H9 (cell line): ENCODE data around the gene KIAA1671. TPM values are rescaled to one million over a fixed set of nuclear protein-coding genes. Genes with fewer than 3 reads are reported as not detected.

Source experiments
- DNase-seq: peaks from one replicate; pipeline ENCODE4 v3.0.0-alpha.2; 2017
- H2AFZ ChIP-seq: one replicate; pipeline ENCODE4 v1.6.1; 2013; ENCODE audit warnings: mild to moderate bottlenecking, low read length, control low read depth, moderate library complexity
- H2AK5ac ChIP-seq: 2 replicates; pipeline ENCODE4 v1.6.1; 2013; ENCODE audit warnings: low read length, control low read depth, mixed read lengths; ENCODE audit not compliant: insufficient read length
- H2BK120ac ChIP-seq: one replicate; pipeline ENCODE4 v1.6.1; 2013; ENCODE audit warnings: low read depth, mild to moderate bottlenecking, low read length, control low read depth, inconsistent platforms; ENCODE audit not compliant: poor library complexity, severe bottlenecking
- H2BK12ac ChIP-seq: 2 replicates; pipeline ENCODE4 v1.6.1; 2013; ENCODE audit warnings: low read length, control low read depth, mixed read lengths, low read depth; ENCODE audit not compliant: insufficient read length
- H2BK15ac ChIP-seq: 2 replicates; pipeline ENCODE4 v1.6.1; 2013; ENCODE audit warnings: low read depth, low read length, control low read depth
- H2BK20ac ChIP-seq: one replicate; pipeline ENCODE4 v1.6.1; 2013; ENCODE audit warnings: low read depth, mild to moderate bottlenecking, low read length, control low read depth, inconsistent platforms; ENCODE audit not compliant: poor library complexity, severe bottlenecking
- H2BK5ac ChIP-seq: 2 replicates; pipeline ENCODE4 v1.6.1; 2013; ENCODE audit warnings: low read length, control low read depth, mixed read lengths; ENCODE audit not compliant: insufficient read length
- H3K14ac ChIP-seq: 2 replicates; pipeline ENCODE4 v1.6.1; 2013; ENCODE audit warnings: low read length, control low read depth; ENCODE audit not compliant: insufficient read depth
- H3K18ac ChIP-seq: 2 replicates; pipeline ENCODE4 v1.6.1; 2013; ENCODE audit warnings: low read depth, mild to moderate bottlenecking, mixed read lengths, low read length, control low read depth; ENCODE audit not compliant: insufficient read length
- H3K23ac ChIP-seq: 2 replicates; pipeline ENCODE4 v1.6.1; 2013; ENCODE audit warnings: low read length, control low read depth, mixed read lengths, low read depth; ENCODE audit not compliant: insufficient read length
- H3K23me2 ChIP-seq: 2 replicates; pipeline ENCODE4 v1.6.1; 2013; ENCODE audit warnings: low read depth, mild to moderate bottlenecking, mixed read lengths, low read length, control low read depth; ENCODE audit not compliant: insufficient read length, poor library complexity, severe bottlenecking
- H3K27ac ChIP-seq: 2 replicates; pipeline ENCODE4 v1.5.1; 2013; ENCODE audit warnings: low read length, control low read depth, mixed read lengths, low read depth; ENCODE audit not compliant: insufficient read length
- H3K27me3 ChIP-seq: 2 replicates; pipeline ENCODE4 v1.6.1; 2013; ENCODE audit warnings: low read length, control low read depth, inconsistent platforms; ENCODE audit not compliant: insufficient read depth
- H3K4ac ChIP-seq: 2 replicates; pipeline ENCODE4 v1.6.1; 2013; ENCODE audit warnings: low read depth, mild to moderate bottlenecking, control low read depth, inconsistent platforms, low read length, moderate library complexity
- H3K4me1 ChIP-seq: 2 replicates; pipeline ENCODE4 v1.6.1; 2013; ENCODE audit warnings: low read length, control low read depth, inconsistent platforms; ENCODE audit not compliant: insufficient read depth
- H3K4me2 ChIP-seq: 2 replicates; pipeline ENCODE4 v1.6.1; 2013; ENCODE audit warnings: low read length, control low read depth, mixed read lengths; ENCODE audit not compliant: insufficient read length, insufficient read depth
- H3K56ac ChIP-seq: 2 replicates; pipeline ENCODE4 v1.6.1; 2013; ENCODE audit warnings: low read depth, mild to moderate bottlenecking, mixed read lengths, low read length, control low read depth; ENCODE audit not compliant: insufficient read length
- H3K79me1 ChIP-seq: 2 replicates; pipeline ENCODE4 v1.6.1; 2013; ENCODE audit warnings: low read depth, mild to moderate bottlenecking, moderate library complexity, low read length, control low read depth, inconsistent platforms; ENCODE audit not compliant: insufficient read depth, poor library complexity, severe bottlenecking
- H3K79me2 ChIP-seq: 2 replicates; pipeline ENCODE4 v1.6.1; 2013; ENCODE audit warnings: low read length, control low read depth, inconsistent platforms; ENCODE audit not compliant: insufficient read depth
- H3K9ac ChIP-seq: 2 replicates; pipeline ENCODE4 v1.6.1; 2013; ENCODE audit warnings: low read length, control low read depth, mixed read lengths; ENCODE audit not compliant: insufficient read length; ENCODE audit errors: extremely low read depth
- H3K9me3 ChIP-seq: one replicate; pipeline ENCODE4 v1.6.1; 2013; ENCODE audit warnings: low read depth, low read length, inconsistent platforms; ENCODE audit not compliant: control insufficient read depth
- H3T11ph ChIP-seq: one replicate; pipeline ENCODE4 v1.6.1; 2013; ENCODE audit warnings: mild to moderate bottlenecking, low read length, control low read depth, inconsistent platforms
- H4K20me1 ChIP-seq: one replicate; pipeline ENCODE4 v1.6.1; 2013; ENCODE audit not compliant: control insufficient read depth, insufficient read length, insufficient read depth
- H4K5ac ChIP-seq: 2 replicates; pipeline ENCODE4 v1.6.1; 2013; ENCODE audit warnings: low read depth, mild to moderate bottlenecking, mixed read lengths, low read length, control low read depth; ENCODE audit not compliant: insufficient read length
- H4K8ac ChIP-seq: replicated peaks from 2 replicates; pipeline ENCODE4 v1.6.1; 2013; ENCODE audit warnings: low read length, control low read depth, mixed read lengths, low read depth; ENCODE audit not compliant: insufficient read length
- H4K91ac ChIP-seq: 2 replicates; pipeline ENCODE4 v1.6.1; 2013; ENCODE audit warnings: low read depth, mild to moderate bottlenecking, moderate library complexity, mixed read lengths, low read length, control low read depth; ENCODE audit not compliant: insufficient read length
- H3K27ac Mint-ChIP-seq, 3 experiments: 2 replicates in 2 of 3; 3 replicates in 1 of 3; pipeline ENCODE4 v1.8.0; 2020 to 2021; ENCODE audit warnings: mixed read lengths in 3 of 3, mild to moderate bottlenecking in 1 of 3, moderate library complexity in 1 of 3
- H3K27me3 Mint-ChIP-seq: 2 replicates; pipeline ENCODE4 v1.8.0; 2021; ENCODE audit warnings: low read depth, mild to moderate bottlenecking, moderate library complexity, mixed read lengths
- H3K36me3 Mint-ChIP-seq, 3 experiments: 2 replicates in 2 of 3; 3 replicates in 1 of 3; pipeline ENCODE4 v1.8.0; 2020 to 2021; ENCODE audit warnings: low read depth in 3 of 3, mixed read lengths in 3 of 3; ENCODE audit not compliant: insufficient read depth in 1 of 3
- H3K4me1 Mint-ChIP-seq, 2 experiments: 2 replicates each; pipeline ENCODE4 v1.8.0; 2020; ENCODE audit warnings: mixed read lengths in 2 of 2
- H3K4me3 Mint-ChIP-seq, 2 experiments: 2 replicates in 1 of 2; 3 replicates in 1 of 2; pipeline ENCODE4 v1.8.0; 2020 to 2021; ENCODE audit warnings: mild to moderate bottlenecking in 2 of 2, mixed read lengths in 2 of 2, moderate library complexity in 1 of 2
- H3K9me3 Mint-ChIP-seq, 2 experiments: 2 replicates in 1 of 2; 3 replicates in 1 of 2; pipeline ENCODE4 v1.8.0; 2020; ENCODE audit warnings: mild to moderate bottlenecking in 2 of 2, mixed read lengths in 2 of 2, moderate library complexity in 1 of 2
- WGBS: extraction: QIAGEN DNeasy Blood & Tissue Kit; methylation state at CpG from one replicate; pipeline ENCODE4 v1.1.7; 2013; ENCODE audit warnings: missing lambda C conversion rate, low lambda C conversion rate, mixed read lengths; ENCODE audit not compliant: insufficient read length; ENCODE audit errors: extremely low coverage; 5-methylcytosine and 5-hydroxymethylcytosine counted together
- total RNA-seq: library from RNA; stranded (reverse); gene quantifications from 2 replicates; pipeline ENCODE4 v1.2.1, GENCODE V29; 2021
- TF ChIP-seq, protein P1 (sequence below): fragments of 200-600 bp; sonication (generic); conservative IDR thresholded peaks from 3 replicates; pipeline ENCODE4 v1.8.0; 2021; ENCODE audit warnings: antibody characterized with exemption, mild to moderate bottlenecking

The KIAA1671 gene
- total RNA-seq, 1 experiment from 2014 or later: 22.6 TPM

DNA sequence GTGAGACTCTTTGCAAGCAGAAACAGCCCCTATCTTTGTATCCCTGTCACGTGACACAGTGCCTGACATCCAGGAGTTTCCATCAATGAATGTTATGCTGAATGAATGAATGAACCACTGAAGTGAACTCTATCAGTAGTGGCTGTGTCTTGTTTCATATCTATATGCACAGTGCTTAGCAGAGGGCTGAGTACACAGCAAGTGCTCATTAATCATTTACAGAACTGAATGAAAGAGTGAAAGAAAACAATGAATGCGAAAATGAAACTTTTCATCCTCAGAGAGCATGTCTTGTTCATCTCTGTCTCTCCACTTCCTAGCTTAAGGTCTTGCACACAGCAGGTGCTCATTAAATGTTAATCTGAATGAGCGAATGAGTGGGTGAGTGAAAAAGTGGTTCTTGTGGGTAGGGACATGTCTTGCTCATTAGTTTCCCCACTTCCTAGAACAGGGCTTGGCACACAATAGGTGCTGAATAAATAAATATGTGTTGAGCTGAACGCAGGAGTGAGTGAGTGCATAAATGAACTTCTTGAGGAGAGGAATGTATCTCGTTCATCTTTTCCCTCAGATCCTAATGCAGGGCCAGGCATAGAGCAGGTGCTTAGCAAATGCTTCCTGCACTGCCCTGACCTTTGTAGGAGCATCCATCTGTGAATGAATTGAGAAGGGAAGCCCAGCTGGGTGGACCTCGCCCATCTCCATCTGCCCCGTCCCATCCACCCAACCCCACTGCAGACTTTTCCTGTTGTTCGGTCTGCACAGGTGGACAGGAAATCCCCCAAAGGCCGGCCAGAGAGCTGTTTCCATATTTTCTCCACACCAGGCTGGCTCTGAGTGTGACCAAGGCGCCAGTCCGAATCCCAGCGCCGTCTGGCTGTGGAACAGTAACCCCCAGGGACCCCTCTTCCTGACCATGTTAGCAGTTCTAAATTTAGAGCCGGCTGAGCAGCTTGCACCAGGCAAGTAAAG, 133.7 kb downstream of the KIAA1671 start:
- Histone ChIP-seq H4K8ac (no peak overlapping the region), H3K9ac (no peak overlapping the region), H2BK120ac (no peak overlapping the region), H3K79me2 (no peaks in the 10 kb centered on the region), H4K5ac (no peak overlapping the region), H3K4me1 (no peaks in the 10 kb centered on the region), H2BK15ac (no peak overlapping the region), H4K20me1 (peaks cover 4% of the 10 kb centered on the region), H3K18ac (no peak overlapping the region), H4K91ac (no peak overlapping the region), H2BK20ac (no peak overlapping the region), H2AFZ (no peak overlapping the region), H3K27me3 (no peaks in the 10 kb centered on the region), H3K79me1 (no peaks in the 10 kb centered on the region), H2AK5ac (no peak overlapping the region), H3K4me2 (no peak overlapping the region), H3K9me3 (no peaks in the 10 kb centered on the region), H3K14ac (no peak overlapping the region), H3K23ac (no peak overlapping the region), H2BK12ac (no peak overlapping the region), H3T11ph (no peak overlapping the region), H3K27ac (no peak overlapping the region), H3K4ac (no peak overlapping the region), H3K56ac (no peak overlapping the region), H2BK5ac (no peak overlapping the region), H3K23me2 (no peaks in the 10 kb centered on the region)
- DNase-seq: no peak
- H3K27ac Mint-ChIP-seq: no peak overlapping the region
- TF ChIP-seq, protein P1, sequence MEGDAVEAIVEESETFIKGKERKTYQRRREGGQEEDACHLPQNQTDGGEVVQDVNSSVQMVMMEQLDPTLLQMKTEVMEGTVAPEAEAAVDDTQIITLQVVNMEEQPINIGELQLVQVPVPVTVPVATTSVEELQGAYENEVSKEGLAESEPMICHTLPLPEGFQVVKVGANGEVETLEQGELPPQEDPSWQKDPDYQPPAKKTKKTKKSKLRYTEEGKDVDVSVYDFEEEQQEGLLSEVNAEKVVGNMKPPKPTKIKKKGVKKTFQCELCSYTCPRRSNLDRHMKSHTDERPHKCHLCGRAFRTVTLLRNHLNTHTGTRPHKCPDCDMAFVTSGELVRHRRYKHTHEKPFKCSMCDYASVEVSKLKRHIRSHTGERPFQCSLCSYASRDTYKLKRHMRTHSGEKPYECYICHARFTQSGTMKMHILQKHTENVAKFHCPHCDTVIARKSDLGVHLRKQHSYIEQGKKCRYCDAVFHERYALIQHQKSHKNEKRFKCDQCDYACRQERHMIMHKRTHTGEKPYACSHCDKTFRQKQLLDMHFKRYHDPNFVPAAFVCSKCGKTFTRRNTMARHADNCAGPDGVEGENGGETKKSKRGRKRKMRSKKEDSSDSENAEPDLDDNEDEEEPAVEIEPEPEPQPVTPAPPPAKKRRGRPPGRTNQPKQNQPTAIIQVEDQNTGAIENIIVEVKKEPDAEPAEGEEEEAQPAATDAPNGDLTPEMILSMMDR: no peak
- no peaks in the 10 kb centered on the region for H3K27me3 Mint-ChIP-seq
- no peaks in the 10 kb centered on the region for H3K36me3 Mint-ChIP-seq
- no CpG with 5 or more reads among the region's 14 CpGs for WGBS
- H3K4me3 Mint-ChIP-seq: no peak overlapping the region
- H3K9me3 Mint-ChIP-seq: no peaks in the 10 kb centered on the region
- H3K4me1 Mint-ChIP-seq: peaks cover 13 to 18% of the 10 kb centered on the region in 2 experiments
